ENCODE results near the gene PBX1.

PBX1 gene

DNA sequence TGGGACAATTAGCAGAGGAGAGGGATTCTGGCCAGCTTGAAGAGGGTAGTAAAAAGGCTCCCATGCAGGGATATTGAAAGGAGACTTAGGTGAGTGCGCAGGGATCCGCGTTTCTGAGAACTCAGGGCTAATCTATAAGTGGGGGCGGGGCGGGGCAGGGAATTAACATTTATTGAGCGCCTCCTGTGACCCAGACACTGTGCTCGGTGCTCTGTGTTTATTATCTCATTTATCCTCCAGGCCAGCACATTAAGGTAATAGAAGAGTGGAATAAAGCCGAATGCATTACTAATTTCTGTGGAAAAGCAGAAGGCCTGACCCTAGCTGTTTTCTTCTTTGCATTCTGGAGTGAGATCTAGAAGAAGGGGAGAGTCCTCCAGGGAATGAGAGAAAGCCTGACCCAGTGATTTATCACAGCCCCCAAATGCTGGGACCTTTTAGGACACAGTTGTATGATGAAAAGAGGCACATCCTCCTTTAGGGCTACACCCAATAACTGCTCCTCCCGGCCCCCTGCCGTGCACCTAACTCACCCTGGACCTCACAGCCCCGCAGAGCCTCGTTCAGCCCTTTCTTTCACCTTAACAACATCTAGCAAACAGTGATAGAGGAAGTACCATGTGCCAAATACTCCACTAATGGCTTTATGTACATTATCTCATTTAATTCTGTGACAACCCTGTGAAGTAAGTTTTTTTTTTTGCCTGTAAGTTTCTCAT is 317.6 kb downstream of the PBX1 start:
- no peak for DNase-seq (ENCODE audit: low spot score)

- DNase-seq (ENCODE audit: low spot score) = no peak
These were observed 321.2 kb downstream of the PBX1 start for GRCh38 chr1:164880199-164880598.

- DNase-seq (ENCODE audit: low spot score) = no peak
These were observed 321.7 kb downstream of the PBX1 start for GRCh38 chr1:164880644-164881043.

DNA sequence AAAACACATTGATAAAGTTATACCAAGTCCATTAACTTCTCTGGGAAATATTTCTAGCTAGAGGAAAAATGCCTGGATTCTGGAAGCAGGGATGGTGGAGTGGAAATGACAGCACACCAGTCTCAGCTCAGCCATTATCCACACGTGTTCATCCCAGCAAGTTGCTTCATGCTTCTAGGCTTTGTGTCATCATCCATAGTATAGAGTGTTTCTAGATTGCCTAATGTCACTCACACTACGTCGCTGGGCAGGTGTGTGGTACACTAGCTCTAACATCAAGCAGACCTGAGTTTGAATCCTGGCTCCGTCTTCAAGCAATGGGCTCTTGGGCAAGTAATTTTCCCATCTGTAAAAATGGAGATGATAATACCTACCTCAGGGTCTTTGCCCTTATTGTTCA is 326.3 kb downstream of the PBX1 start:
- no peak for DNase-seq (ENCODE audit: low spot score)

- DNase-seq (ENCODE audit: low spot score) = no peak
These were observed 327.1 kb downstream of the PBX1 start for GRCh38 chr1:164886101-164886500.

DNA sequence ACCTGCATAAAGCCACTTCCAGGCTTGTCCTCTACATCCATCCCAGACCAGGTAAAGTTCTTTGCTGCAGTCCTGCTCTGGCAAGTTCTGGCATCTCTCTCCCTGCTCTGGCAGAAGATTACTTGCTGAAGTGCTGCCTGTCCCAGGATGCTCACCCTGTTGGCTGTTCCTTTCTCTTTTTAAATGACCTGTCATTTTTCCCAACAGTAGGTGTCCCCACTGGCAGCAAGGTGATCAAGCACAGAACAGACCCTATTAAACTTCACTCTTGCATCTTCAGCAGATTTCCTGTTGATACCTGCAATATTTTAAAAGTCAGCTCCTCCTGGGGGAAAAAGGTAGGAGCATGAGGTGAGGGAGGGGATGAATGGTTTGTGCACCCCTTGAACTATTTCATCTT is 332.6 kb downstream of the PBX1 start:
- no peak for DNase-seq (ENCODE audit: low spot score)

DNA sequence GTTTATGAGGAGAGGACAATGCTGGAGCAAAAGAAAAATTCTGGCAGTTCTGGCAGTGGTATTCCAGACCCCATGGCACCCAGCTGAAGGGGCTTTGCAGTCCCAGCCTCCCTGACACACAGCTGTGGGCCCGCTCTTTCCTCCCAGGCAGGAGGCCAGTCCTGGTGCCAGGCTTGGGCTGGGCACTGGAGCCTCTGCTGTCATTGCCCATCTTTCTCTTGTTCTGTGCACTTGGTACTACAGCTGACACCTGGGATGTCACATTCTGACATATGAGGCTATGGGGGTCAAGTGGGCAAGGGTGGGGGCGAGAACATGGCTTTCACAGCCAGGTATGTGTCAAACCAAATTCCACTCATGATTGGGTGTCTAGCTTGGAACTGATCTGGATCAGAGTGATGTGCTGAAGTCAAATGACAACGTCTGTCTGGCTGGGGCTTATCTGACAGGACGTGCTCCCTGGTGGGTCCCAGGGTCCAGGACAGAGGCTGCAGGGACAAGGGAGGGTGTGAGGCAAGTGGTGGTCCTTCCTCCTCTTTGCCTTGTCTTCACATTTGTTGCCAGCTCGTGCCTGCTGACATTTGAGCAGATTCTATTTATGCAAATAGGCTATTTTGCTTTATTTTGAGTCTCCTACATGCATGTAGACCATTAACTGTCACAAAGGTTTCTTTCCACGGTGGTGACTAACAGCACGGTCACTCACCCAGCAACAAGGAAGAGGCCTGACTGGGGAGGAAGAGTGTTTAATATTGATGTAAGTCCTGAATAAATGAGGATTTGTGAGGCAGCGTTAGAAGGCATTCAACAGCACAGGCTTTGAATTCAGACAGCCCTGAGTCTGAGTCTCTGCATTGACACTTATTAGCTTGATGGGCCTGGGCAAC is 336.3 kb downstream of the PBX1 start:
- no peak for DNase-seq (ENCODE audit: low spot score)

GRCh38 chr1:164901031-164901430 is 342.0 kb downstream of the PBX1 start:
- DNase-seq (ENCODE audit: low spot score) = no peak

Data from CD4-positive, alpha-beta T cell treated with Interleukin-2 at 100 ng/mL for 4 hours (primary cell).